ENCODE results near the gene CATSPER4. TPM values are rescaled to one million over a fixed set of nuclear protein-coding genes. Genes with fewer than 3 reads are reported as not detected.

Gene CATSPER4
- total RNA-seq, 1 donor from 2014 or later: not detected

DNA sequence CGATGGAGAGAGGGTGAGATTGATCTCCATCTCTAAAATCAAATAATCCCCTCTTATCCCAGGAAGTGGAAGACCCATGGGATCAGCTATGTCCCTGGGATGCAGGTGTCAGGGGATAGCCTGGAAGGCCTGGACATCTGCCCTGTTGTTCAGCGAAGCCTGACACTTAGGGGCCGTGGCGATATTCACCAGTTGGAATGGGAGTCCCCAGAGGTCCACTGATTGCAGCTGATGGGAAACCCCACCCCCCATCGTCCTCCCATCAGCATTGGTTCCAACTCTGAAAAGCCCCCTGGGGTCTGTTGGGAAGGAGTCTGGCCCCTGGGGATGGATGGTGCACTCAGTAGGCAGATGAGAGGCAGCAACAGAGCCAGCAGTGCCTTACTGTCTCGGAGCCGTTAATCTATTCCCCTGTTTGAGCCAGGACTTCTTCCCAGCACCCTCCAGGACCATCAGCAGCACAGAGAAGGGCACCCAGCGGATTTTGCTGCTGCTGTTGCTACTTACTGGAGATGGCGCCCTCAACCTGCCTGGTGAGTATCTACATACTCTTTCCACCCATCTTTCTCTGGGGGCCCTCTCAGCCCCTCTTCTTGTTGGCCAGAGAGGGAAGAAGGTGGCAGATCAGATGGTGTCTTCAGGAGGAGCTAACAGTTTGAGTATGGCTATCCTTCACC, 13.4 kb downstream of the CATSPER4 start:
- DNase-seq (ENCODE audit: low read depth, low spot score): no peak
- H3K4me3 Mint-ChIP-seq: no peak overlapping the region

GRCh38 chr1:26210147-26210870, 19.9 kb downstream of the CATSPER4 start:
- no peak for DNase-seq (ENCODE audit: low read depth, low spot score)
- H3K4me3 Mint-ChIP-seq: no peak overlapping the region
- no peaks in the 10 kb centered on the region for H3K36me3 Mint-ChIP-seq (ENCODE audit: low read depth)
- TF ChIP-seq, protein P1, sequence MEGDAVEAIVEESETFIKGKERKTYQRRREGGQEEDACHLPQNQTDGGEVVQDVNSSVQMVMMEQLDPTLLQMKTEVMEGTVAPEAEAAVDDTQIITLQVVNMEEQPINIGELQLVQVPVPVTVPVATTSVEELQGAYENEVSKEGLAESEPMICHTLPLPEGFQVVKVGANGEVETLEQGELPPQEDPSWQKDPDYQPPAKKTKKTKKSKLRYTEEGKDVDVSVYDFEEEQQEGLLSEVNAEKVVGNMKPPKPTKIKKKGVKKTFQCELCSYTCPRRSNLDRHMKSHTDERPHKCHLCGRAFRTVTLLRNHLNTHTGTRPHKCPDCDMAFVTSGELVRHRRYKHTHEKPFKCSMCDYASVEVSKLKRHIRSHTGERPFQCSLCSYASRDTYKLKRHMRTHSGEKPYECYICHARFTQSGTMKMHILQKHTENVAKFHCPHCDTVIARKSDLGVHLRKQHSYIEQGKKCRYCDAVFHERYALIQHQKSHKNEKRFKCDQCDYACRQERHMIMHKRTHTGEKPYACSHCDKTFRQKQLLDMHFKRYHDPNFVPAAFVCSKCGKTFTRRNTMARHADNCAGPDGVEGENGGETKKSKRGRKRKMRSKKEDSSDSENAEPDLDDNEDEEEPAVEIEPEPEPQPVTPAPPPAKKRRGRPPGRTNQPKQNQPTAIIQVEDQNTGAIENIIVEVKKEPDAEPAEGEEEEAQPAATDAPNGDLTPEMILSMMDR (conservative IDR thresholded peaks at IDR 0.05): no peak
- H3K27me3 Mint-ChIP-seq (ENCODE audit: low read depth): no peaks in the 10 kb centered on the region
- H3K9me3 Mint-ChIP-seq: no peaks in the 10 kb centered on the region
- no peak overlapping the region for H3K27ac Mint-ChIP-seq (ENCODE audit: unreplicated experiment)
- no peaks in the 10 kb centered on the region for H3K4me1 Mint-ChIP-seq

More for the DNA sequence above, 13.4 kb downstream of the CATSPER4 start:
- no peaks in the 10 kb centered on the region for H3K27me3 Mint-ChIP-seq (ENCODE audit: low read depth)
- H3K36me3 Mint-ChIP-seq (ENCODE audit: low read depth): no peaks in the 10 kb centered on the region
- H3K27ac Mint-ChIP-seq (ENCODE audit: unreplicated experiment): no peak overlapping the region
- no peaks in the 10 kb centered on the region for H3K9me3 Mint-ChIP-seq
- no peaks in the 10 kb centered on the region for H3K4me1 Mint-ChIP-seq
- TF ChIP-seq, protein P1 (conservative IDR thresholded peaks at IDR 0.05): no peak

GRCh38 chr1:26212726-26213125, 22.3 kb downstream of the CATSPER4 start:
- H3K27me3 Mint-ChIP-seq (ENCODE audit: low read depth): no peaks in the 10 kb centered on the region
- no peak overlapping the region for H3K4me3 Mint-ChIP-seq
- DNase-seq (ENCODE audit: low read depth, low spot score): no peak
- H3K36me3 Mint-ChIP-seq (ENCODE audit: low read depth): no peaks in the 10 kb centered on the region
- TF ChIP-seq, protein P1 (conservative IDR thresholded peaks at IDR 0.05): no peak
- no peaks in the 10 kb centered on the region for H3K9me3 Mint-ChIP-seq
- no peak overlapping the region for H3K27ac Mint-ChIP-seq (ENCODE audit: unreplicated experiment)
- no peaks in the 10 kb centered on the region for H3K4me1 Mint-ChIP-seq

GRCh38 chr1:26213335-26213905, 23.0 kb downstream of the CATSPER4 start:
- Mint-ChIP-seq H3K27me3 (ENCODE audit: low read depth) (no peaks in the 10 kb centered on the region), H3K36me3 (ENCODE audit: low read depth) (no peaks in the 10 kb centered on the region), H3K9me3 (no peaks in the 10 kb centered on the region), H3K4me1 (no peaks in the 10 kb centered on the region), H3K4me3 (no peak overlapping the region), H3K27ac (ENCODE audit: unreplicated experiment) (no peak overlapping the region)
- no peak for DNase-seq (ENCODE audit: low read depth, low spot score)
- TF ChIP-seq, protein P1 (conservative IDR thresholded peaks at IDR 0.05): no peak

DNA sequence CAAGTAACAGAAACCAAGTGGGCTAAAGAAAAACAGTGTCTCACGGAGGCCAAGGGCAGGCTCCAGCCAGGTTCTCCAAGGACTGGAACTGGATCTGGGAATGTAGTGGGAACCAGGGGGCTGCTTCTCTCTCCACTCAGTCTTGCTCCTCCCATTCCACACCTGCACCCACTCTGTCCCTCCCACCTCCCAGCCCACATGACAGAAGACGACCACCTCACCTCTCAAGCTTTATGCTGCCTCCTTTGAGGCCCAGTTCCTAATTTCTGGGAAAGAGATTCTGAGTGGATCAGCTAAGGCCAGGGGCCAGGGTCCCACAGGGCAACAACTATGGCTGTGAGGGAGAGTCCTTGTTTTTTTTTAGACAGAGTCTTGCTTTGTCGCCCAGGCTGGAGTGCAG, 24.8 kb downstream of the CATSPER4 start:
- H3K36me3 Mint-ChIP-seq (ENCODE audit: low read depth): no peaks in the 10 kb centered on the region
- peaks cover 5% of the 10 kb centered on the region for H3K4me1 Mint-ChIP-seq
- TF ChIP-seq, protein P1 (conservative IDR thresholded peaks at IDR 0.05): no peak
- H3K4me3 Mint-ChIP-seq: no peak overlapping the region
- H3K27me3 Mint-ChIP-seq (ENCODE audit: low read depth): no peaks in the 10 kb centered on the region
- DNase-seq (ENCODE audit: low read depth, low spot score): no peak
- H3K9me3 Mint-ChIP-seq: no peaks in the 10 kb centered on the region
- H3K27ac Mint-ChIP-seq (ENCODE audit: unreplicated experiment): no peak overlapping the region
